ENCODE data around the gene TYSND1.

TYSND1 gene

DNA sequence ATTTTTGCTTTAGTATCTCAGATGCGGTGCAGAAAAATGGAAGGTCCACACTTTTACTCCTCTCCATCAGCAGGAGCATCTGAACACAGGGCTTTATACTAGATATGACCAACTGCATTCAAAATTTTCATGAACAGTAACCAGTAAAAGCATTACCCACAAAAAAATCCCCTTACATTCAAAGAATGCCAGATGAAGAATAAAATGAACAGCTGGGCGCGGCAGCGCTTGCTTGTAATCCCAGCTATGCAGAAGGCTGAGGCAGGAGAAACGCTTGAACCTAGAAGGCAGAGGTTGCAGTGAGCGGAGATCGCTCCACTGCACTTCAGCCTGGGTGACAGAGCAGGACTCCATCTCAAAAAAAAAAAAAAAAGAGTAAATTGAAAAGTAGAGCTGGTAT is 20.7 kb upstream of the TYSND1 start:
- Histone ChIP-seq H3K4me3 (replicated peaks; ENCODE audit: insufficient read depth, low read length) (no peak overlapping the region), H3K27me3 (ENCODE audit: insufficient read depth, poor library complexity, severe bottlenecking) (no peaks in the 10 kb centered on the region), H3K27ac (replicated peaks) (no peak overlapping the region)
- TF ChIP-seq SPI1 (IDR thresholded peaks at IDR 0.05; ENCODE audit: borderline replicate concordance, low read depth) (no peak), POLR2AphosphoS5 (IDR thresholded peaks at IDR 0.05; ENCODE audit: low read depth) (no peak), GABPA (IDR thresholded peaks at IDR 0.05; ENCODE audit: low read depth) (no peak)
- TF ChIP-seq, protein P1, sequence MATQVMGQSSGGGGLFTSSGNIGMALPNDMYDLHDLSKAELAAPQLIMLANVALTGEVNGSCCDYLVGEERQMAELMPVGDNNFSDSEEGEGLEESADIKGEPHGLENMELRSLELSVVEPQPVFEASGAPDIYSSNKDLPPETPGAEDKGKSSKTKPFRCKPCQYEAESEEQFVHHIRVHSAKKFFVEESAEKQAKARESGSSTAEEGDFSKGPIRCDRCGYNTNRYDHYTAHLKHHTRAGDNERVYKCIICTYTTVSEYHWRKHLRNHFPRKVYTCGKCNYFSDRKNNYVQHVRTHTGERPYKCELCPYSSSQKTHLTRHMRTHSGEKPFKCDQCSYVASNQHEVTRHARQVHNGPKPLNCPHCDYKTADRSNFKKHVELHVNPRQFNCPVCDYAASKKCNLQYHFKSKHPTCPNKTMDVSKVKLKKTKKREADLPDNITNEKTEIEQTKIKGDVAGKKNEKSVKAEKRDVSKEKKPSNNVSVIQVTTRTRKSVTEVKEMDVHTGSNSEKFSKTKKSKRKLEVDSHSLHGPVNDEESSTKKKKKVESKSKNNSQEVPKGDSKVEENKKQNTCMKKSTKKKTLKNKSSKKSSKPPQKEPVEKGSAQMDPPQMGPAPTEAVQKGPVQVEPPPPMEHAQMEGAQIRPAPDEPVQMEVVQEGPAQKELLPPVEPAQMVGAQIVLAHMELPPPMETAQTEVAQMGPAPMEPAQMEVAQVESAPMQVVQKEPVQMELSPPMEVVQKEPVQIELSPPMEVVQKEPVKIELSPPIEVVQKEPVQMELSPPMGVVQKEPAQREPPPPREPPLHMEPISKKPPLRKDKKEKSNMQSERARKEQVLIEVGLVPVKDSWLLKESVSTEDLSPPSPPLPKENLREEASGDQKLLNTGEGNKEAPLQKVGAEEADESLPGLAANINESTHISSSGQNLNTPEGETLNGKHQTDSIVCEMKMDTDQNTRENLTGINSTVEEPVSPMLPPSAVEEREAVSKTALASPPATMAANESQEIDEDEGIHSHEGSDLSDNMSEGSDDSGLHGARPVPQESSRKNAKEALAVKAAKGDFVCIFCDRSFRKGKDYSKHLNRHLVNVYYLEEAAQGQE (IDR thresholded peaks at IDR 0.05; ENCODE audit: insufficient replicate concordance, low read depth): no peak
- TF ChIP-seq, protein P2, sequence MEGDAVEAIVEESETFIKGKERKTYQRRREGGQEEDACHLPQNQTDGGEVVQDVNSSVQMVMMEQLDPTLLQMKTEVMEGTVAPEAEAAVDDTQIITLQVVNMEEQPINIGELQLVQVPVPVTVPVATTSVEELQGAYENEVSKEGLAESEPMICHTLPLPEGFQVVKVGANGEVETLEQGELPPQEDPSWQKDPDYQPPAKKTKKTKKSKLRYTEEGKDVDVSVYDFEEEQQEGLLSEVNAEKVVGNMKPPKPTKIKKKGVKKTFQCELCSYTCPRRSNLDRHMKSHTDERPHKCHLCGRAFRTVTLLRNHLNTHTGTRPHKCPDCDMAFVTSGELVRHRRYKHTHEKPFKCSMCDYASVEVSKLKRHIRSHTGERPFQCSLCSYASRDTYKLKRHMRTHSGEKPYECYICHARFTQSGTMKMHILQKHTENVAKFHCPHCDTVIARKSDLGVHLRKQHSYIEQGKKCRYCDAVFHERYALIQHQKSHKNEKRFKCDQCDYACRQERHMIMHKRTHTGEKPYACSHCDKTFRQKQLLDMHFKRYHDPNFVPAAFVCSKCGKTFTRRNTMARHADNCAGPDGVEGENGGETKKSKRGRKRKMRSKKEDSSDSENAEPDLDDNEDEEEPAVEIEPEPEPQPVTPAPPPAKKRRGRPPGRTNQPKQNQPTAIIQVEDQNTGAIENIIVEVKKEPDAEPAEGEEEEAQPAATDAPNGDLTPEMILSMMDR (IDR thresholded peaks at IDR 0.05; ENCODE audit: insufficient read depth, low read length): no peak
- no peak for DNase-seq (ENCODE audit: low read depth in 1 of 2, low spot score in 1 of 2)

DNA sequence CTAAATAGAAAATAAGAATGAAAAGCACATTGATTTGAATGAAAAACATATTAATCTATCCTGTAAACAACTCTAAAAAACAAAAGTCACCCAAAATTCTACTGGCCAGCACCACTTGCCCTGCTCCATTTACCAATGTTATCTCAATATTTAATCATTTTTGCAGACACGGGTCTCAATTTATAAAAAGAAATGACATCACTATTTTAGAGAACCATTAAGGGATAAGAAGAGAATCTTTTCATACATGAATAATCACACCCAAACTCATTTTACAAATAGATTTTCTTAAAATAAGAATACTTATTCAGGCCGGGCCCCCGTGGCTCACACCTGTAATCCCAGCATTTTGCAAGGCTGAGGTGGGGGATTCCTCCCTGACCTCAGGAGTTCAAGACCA is 19.9 kb upstream of the TYSND1 start:
- no peak overlapping the region for H3K27ac ChIP-seq (replicated peaks)
- TF ChIP-seq SPI1 (IDR thresholded peaks at IDR 0.05; ENCODE audit: borderline replicate concordance, low read depth) (no peak), POLR2AphosphoS5 (IDR thresholded peaks at IDR 0.05; ENCODE audit: low read depth) (no peak), GABPA (IDR thresholded peaks at IDR 0.05; ENCODE audit: low read depth) (no peak)
- TF ChIP-seq, protein P2 (IDR thresholded peaks at IDR 0.05; ENCODE audit: insufficient read depth, low read length): no peak
- TF ChIP-seq, protein P1 (IDR thresholded peaks at IDR 0.05; ENCODE audit: insufficient replicate concordance, low read depth): no peak
- H3K4me3 ChIP-seq (replicated peaks; ENCODE audit: insufficient read depth, low read length): no peak overlapping the region
- DNase-seq (ENCODE audit: low read depth in 1 of 2, low spot score in 1 of 2): no peak
- no peaks in the 10 kb centered on the region for H3K27me3 ChIP-seq (ENCODE audit: insufficient read depth, poor library complexity, severe bottlenecking)

DNA sequence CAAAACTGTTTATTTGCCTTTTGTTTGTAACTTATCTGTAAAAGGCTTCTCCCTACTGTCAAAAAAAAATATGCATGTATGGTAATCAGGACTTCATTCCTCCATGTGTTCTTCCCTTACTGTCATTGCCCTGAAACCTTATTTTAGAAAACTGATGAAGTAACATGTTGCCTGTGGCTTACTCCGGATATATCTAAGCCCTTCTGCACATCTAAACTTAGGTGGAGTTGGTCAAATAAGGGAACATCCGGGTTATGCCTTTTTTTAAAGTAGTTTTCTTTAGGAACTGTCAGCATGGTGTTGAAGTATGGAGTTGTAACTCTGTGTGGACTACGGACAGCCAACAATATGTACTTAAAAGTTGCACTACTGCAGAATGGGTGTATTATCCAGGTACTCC is 17.7 kb upstream of the TYSND1 start:
- H3K27ac ChIP-seq (replicated peaks): peak overlapping the region; percentile 15
- TF ChIP-seq POLR2AphosphoS5 (IDR thresholded peaks at IDR 0.05; ENCODE audit: low read depth) (no peak), GABPA (IDR thresholded peaks at IDR 0.05; ENCODE audit: low read depth) (no peak)
- DNase-seq (ENCODE audit: low read depth in 1 of 2, low spot score in 1 of 2): peak in 1 of 2 experiments; percentile 48

DNA sequence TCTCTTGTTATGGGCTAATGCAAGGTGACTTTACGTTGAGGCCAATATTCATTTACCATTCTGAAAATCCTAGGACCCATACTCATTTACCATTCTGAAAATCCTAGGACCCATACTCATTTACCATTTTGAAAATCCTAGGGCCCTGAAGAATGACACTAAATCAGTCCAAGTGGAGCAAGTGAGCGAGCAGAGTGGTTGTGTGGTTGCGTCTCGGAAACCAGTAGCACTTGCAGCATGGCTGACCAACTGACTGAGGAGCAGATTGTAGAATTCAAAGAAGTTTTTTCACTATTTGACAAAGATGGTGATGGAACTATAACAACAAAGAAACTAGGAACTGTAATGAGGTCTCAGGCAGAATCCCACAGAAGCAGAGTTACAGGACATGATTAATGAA is 16.9 kb upstream of the TYSND1 start:
- H3K4me3 ChIP-seq (replicated peaks; ENCODE audit: insufficient read depth, low read length): no peak overlapping the region
- TF ChIP-seq POLR2AphosphoS5 (IDR thresholded peaks at IDR 0.05; ENCODE audit: low read depth): no peak
- DNase-seq (ENCODE audit: low read depth in 1 of 2, low spot score in 1 of 2): no peak
- no peaks in the 10 kb centered on the region for H3K27me3 ChIP-seq (ENCODE audit: insufficient read depth, poor library complexity, severe bottlenecking)
- H3K27ac ChIP-seq (replicated peaks): no peak overlapping the region

More for the DNA sequence above, 17.7 kb upstream of the TYSND1 start:
- H3K27me3 ChIP-seq (ENCODE audit: insufficient read depth, poor library complexity, severe bottlenecking): no peaks in the 10 kb centered on the region
- H3K4me3 ChIP-seq (replicated peaks; ENCODE audit: insufficient read depth, low read length): no peak overlapping the region

DNA sequence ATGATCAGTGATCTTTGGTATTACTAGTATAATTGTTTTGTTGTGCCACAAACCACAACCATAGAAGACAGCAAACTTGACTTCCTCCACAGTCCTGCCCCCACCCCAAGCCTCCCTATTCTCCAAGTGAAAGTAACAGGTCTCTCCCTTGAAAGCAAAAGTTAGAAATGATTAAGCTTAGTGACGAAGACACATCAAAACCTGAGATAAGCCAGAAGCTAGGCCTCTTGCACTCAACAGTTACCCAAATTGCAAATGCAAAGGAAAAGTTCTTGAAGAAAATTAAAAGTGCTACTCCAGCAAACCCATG is 16.3 kb upstream of the TYSND1 start:
- TF ChIP-seq POLR2AphosphoS5 (IDR thresholded peaks at IDR 0.05; ENCODE audit: low read depth) (no peak), SPI1 (IDR thresholded peaks at IDR 0.05; ENCODE audit: borderline replicate concordance, low read depth) (0 out of 2 replicates have a peak, but pooled peaks have one; percentile 10), GABPA (IDR thresholded peaks at IDR 0.05; ENCODE audit: low read depth) (no peak)
- TF ChIP-seq, protein P2 (IDR thresholded peaks at IDR 0.05; ENCODE audit: insufficient read depth, low read length): no peak
- TF ChIP-seq, protein P1 (IDR thresholded peaks at IDR 0.05; ENCODE audit: insufficient replicate concordance, low read depth): no peak
- Histone ChIP-seq H3K27ac (replicated peaks) (0 out of 2 replicates have a peak overlapping the region, but pooled peaks have one; percentile 16), H3K4me3 (replicated peaks; ENCODE audit: insufficient read depth, low read length) (no peak overlapping the region), H3K27me3 (ENCODE audit: insufficient read depth, poor library complexity, severe bottlenecking) (no peaks in the 10 kb centered on the region)
- peak in 1 of 2 experiments; percentile 35 for DNase-seq (ENCODE audit: low read depth in 1 of 2, low spot score in 1 of 2)
